C1 segment of cervical spinal cord (tissue), 14 donors: ENCODE measurements around the gene TUNAR.
"Not testable (repeated sequence)": the region's sequence is repeated elsewhere in the genome, so short reads cannot be mapped to it uniquely, and the experiment has no call there.

Experiments
- DNase-seq, 14 donors: peaks; one replicate each; lab custom pipeline; 2025; lab: John Stamatoyannopoulos, UW

Gene TUNAR

GRCh38 chr14:95915330-95915729 is 38.7 kb downstream of the TUNAR start:
- no peak for DNase-seq

GRCh38 chr14:95918466-95918865 is 41.8 kb downstream of the TUNAR start:
- no peak for DNase-seq

GRCh38 chr14:95920769-95921438 is 44.3 kb downstream of the TUNAR start:
- no peak for DNase-seq

- DNase-seq: no peak
These were observed 45.4 kb downstream of the TUNAR start for GRCh38 chr14:95922080-95922479.

- DNase-seq: no peak
These were observed 52.1 kb downstream of the TUNAR start for GRCh38 chr14:95928751-95929150.

GRCh38 chr14:95931384-95931783 is 54.8 kb downstream of the TUNAR start:
- no peak for DNase-seq

- DNase-seq: no peak
These were observed 58.7 kb downstream of the TUNAR start for GRCh38 chr14:95935228-95935822.

GRCh38 chr14:95936041-95936440 is 59.4 kb downstream of the TUNAR start:
- DNase-seq: no peak

- DNase-seq: no peak
These were observed 62.7 kb downstream of the TUNAR start for GRCh38 chr14:95939335-95939734.

GRCh38 chr14:95941897-95942296 is 65.3 kb downstream of the TUNAR start:
- DNase-seq: no peak

GRCh38 chr14:95943699-95944098 is 67.1 kb downstream of the TUNAR start:
- peak in 2 of 14 donors; percentile 3 to 5 for DNase-seq

- DNase-seq: no peak
These were observed 67.8 kb downstream of the TUNAR start for GRCh38 chr14:95944462-95944861.

- DNase-seq: no peak
These were observed 70.2 kb downstream of the TUNAR start for GRCh38 chr14:95946867-95947266.

GRCh38 chr14:95948558-95948981 is 71.9 kb downstream of the TUNAR start:
- no peak for DNase-seq

GRCh38 chr14:95951359-95951758 is 74.7 kb downstream of the TUNAR start:
- no peak for DNase-seq

- DNase-seq: no peak
These were observed 76.6 kb downstream of the TUNAR start for GRCh38 chr14:95953111-95953724.

- DNase-seq: no peak
These were observed 80.2 kb downstream of the TUNAR start for GRCh38 chr14:95956601-95957460.

- DNase-seq: no peak
These were observed 81.5 kb downstream of the TUNAR start for GRCh38 chr14:95958105-95958504.

- DNase-seq: no peak
These were observed 82.7 kb downstream of the TUNAR start for GRCh38 chr14:95959317-95959716.

- DNase-seq: no peak
These were observed 84.8 kb downstream of the TUNAR start for GRCh38 chr14:95961481-95961880.

- no peak for DNase-seq
These were observed 88.3 kb downstream of the TUNAR start for GRCh38 chr14:95964901-95965300.

- not testable (repeated sequence) for DNase-seq
These were observed 91.4 kb downstream of the TUNAR start for GRCh38 chr14:95968048-95968447.
